H1 (cell line): ENCODE data around the gene GSTA3. TPM values are rescaled to one million over a fixed set of nuclear protein-coding genes. Genes with fewer than 3 reads are reported as not detected.
"Not testable (repeated sequence)": the region's sequence is repeated elsewhere in the genome, so short reads cannot be mapped to it uniquely, and the experiment has no call there.

Source experiments
- CTCF ChIA-PET: fragments of 300-600 bp; sonication (Branson Sonifier 250); formaldehyde crosslinking; loops from one replicate; lab custom pipeline; 2021; ENCODE audit not compliant: partially characterized antibody; lab: Charles Lee
- POLR2A ChIA-PET: fragments of 300-600 bp; sonication (Branson Sonifier 250); formaldehyde crosslinking; loops from one replicate; lab custom pipeline; 2021; ENCODE audit warnings: inconsistent platforms; ENCODE audit not compliant: partially characterized antibody; lab: Charles Lee
- DNase-seq, 2 experiments: peaks; one replicate each; pipeline versions ENCODE4 v3.0.0 to v3.0.0-alpha.2; 2010 to 2022; ENCODE audit warnings: low spot score in 2 of 2, low read depth in 1 of 2, mixed read lengths in 1 of 2
- FAIRE-seq: peaks from 2 replicates; lab custom pipeline; 2011; peaks lifted over from hg19 to GRCh38; lab: Jason Lieb, UNC
- H2AFZ ChIP-seq: 2 replicates; pipeline ENCODE4 v1.8.1; 2012; ENCODE audit warnings: low read length, inconsistent platforms
- H2AK5ac ChIP-seq: 2 replicates; pipeline ENCODE4 v1.6.1; 2013; ENCODE audit warnings: low read depth, low read length
- H2BK120ac ChIP-seq: replicated peaks from 2 replicates; pipeline ENCODE3; 2013; ENCODE audit warnings: low read depth, low read length, inconsistent platforms
- H2BK12ac ChIP-seq: 2 replicates; pipeline ENCODE4 v1.6.1; 2013; ENCODE audit warnings: low read depth, low read length
- H2BK15ac ChIP-seq: 2 replicates; pipeline ENCODE4 v1.6.1; 2013; ENCODE audit warnings: low read length
- H2BK20ac ChIP-seq: 2 replicates; pipeline ENCODE4 v1.6.1; 2013; ENCODE audit warnings: low read length
- H2BK5ac ChIP-seq: 2 replicates; pipeline ENCODE4 v1.6.1; 2013; ENCODE audit warnings: low read depth, low read length
- H3K14ac ChIP-seq: 2 replicates; pipeline ENCODE4 v1.6.1; 2013; ENCODE audit warnings: inconsistent platforms; ENCODE audit not compliant: insufficient read length
- H3K18ac ChIP-seq: 2 replicates; pipeline ENCODE4 v1.6.1; 2013; ENCODE audit warnings: low read length; ENCODE audit errors: extremely low read depth
- H3K23ac ChIP-seq: 2 replicates; pipeline ENCODE4 v1.6.1; 2013; ENCODE audit warnings: inconsistent platforms; ENCODE audit not compliant: insufficient read length
- H3K23me2 ChIP-seq: 2 replicates; pipeline ENCODE4 v1.6.1; 2013; ENCODE audit warnings: low read depth, low read length
- H3K27ac ChIP-seq: 2 replicates; pipeline ENCODE4 v1.6.1; 2011; ENCODE audit warnings: low read depth, low read length, inconsistent platforms
- H3K27me3 ChIP-seq, 4 experiments: replicated peaks in 1 of 4; 1 replicate in 1 of 4; 2 replicates in 3 of 4; pipeline versions ENCODE4 v1.6.1 to v1.8.1; 2011 to 2013; ENCODE audit warnings: low read length in 3 of 4, mild to moderate bottlenecking in 3 of 4, inconsistent platforms in 2 of 4, mixed read lengths in 2 of 4, moderate library complexity in 1 of 4; ENCODE audit not compliant: control insufficient read depth in 3 of 4, insufficient read depth in 3 of 4; ENCODE audit errors: extremely low read depth in 1 of 4
- H3K36me3 ChIP-seq, 4 experiments: 2 replicates each; pipeline versions ENCODE4 v1.6.1 to v1.8.1; 2011 to 2013; ENCODE audit warnings: mild to moderate bottlenecking in 4 of 4, low read length in 3 of 4, moderate library complexity in 2 of 4, control low read depth in 1 of 4, inconsistent platforms in 1 of 4; ENCODE audit not compliant: insufficient read depth in 4 of 4, control insufficient read depth in 2 of 4
- H3K4ac ChIP-seq: replicated peaks from 2 replicates; pipeline ENCODE3; 2013; ENCODE audit warnings: low read length, low read depth, mixed read lengths, inconsistent platforms; ENCODE audit not compliant: insufficient read length
- H3K4me1 ChIP-seq, 4 experiments: replicated peaks in 1 of 4; 1 replicate in 1 of 4; 2 replicates in 3 of 4; pipeline versions ENCODE4 v1.6.1 to v1.8.1; 2011 to 2013; ENCODE audit warnings: low read length in 3 of 4, inconsistent platforms in 2 of 4, mixed read lengths in 1 of 4; ENCODE audit not compliant: insufficient read depth in 4 of 4, control insufficient read depth in 3 of 4
- H3K4me2 ChIP-seq, 2 experiments: 2 replicates each; pipeline versions ENCODE4 v1.6.1 to v1.8.1; 2011 to 2013; ENCODE audit warnings: low read depth in 2 of 2, low read length in 2 of 2, control low read depth in 1 of 2, inconsistent platforms in 1 of 2, mild to moderate bottlenecking in 1 of 2; ENCODE audit not compliant: insufficient read depth in 1 of 2
- H3K4me3 ChIP-seq, 4 experiments: fragments of 200-600, 300-600 bp in 1 of 4; sonication (generic), shearing (Covaris generic), sonication (Bioruptor Twin) in 1 of 4; 2 replicates each; pipeline versions ENCODE4 v1.5.1 to v1.8.1; 2011 to 2016; ENCODE audit warnings: low read length in 4 of 4, low read depth in 3 of 4, control low read depth in 2 of 4, inconsistent platforms in 2 of 4, mild to moderate bottlenecking in 2 of 4, mixed read lengths in 1 of 4, moderate library complexity in 1 of 4; ENCODE audit not compliant: insufficient read depth in 2 of 4; ENCODE audit errors: extremely low read depth in 1 of 4
- H3K56ac ChIP-seq: replicated peaks from 2 replicates; pipeline ENCODE3; 2013; ENCODE audit warnings: low read depth, mild to moderate bottlenecking, mixed read lengths, low read length, inconsistent platforms; ENCODE audit not compliant: insufficient read length
- H3K79me1 ChIP-seq: 2 replicates; pipeline ENCODE4 v1.6.1; 2013; ENCODE audit warnings: low read depth, low read length, control low read depth
- H3K79me2 ChIP-seq, 2 experiments: 2 replicates each; pipeline versions ENCODE4 v1.6.1 to v1.8.1; 2012 to 2013; ENCODE audit warnings: low read length in 2 of 2, mild to moderate bottlenecking in 2 of 2, inconsistent platforms in 1 of 2; ENCODE audit not compliant: insufficient read depth in 2 of 2, control insufficient read depth in 1 of 2
- H3K9ac ChIP-seq, 4 experiments: replicated peaks in 1 of 4; 1 replicate in 1 of 4; 2 replicates in 3 of 4; pipeline versions ENCODE4 v1.6.1 to v1.8.1; 2011 to 2013; ENCODE audit warnings: low read depth in 3 of 4, low read length in 3 of 4, control low read depth in 2 of 4, mild to moderate bottlenecking in 2 of 4, moderate library complexity in 2 of 4, inconsistent platforms in 1 of 4; ENCODE audit errors: extremely low read depth in 1 of 4
- H3K9me3 ChIP-seq, 2 experiments: 2 replicates each; pipeline versions ENCODE4 v1.6.1 to v1.8.1; 2012 to 2013; ENCODE audit warnings: mild to moderate bottlenecking in 2 of 2, moderate library complexity in 2 of 2, control low read depth in 1 of 2, inconsistent platforms in 1 of 2, low read depth in 1 of 2, low read length in 1 of 2, mixed read lengths in 1 of 2; ENCODE audit not compliant: insufficient read depth in 2 of 2
- H4K20me1 ChIP-seq, 2 experiments: replicated peaks in 1 of 2; 2 replicates each; pipeline versions ENCODE3 to v1.8.1; 2011 to 2013; ENCODE audit warnings: inconsistent platforms in 2 of 2, low read length in 2 of 2, mild to moderate bottlenecking in 1 of 2; ENCODE audit not compliant: insufficient read depth in 2 of 2, control insufficient read depth in 1 of 2
- H4K5ac ChIP-seq: 2 replicates; pipeline ENCODE4 v1.6.1; 2013; ENCODE audit warnings: low read length, low read depth, mixed read lengths, inconsistent platforms; ENCODE audit not compliant: insufficient read length
- H4K8ac ChIP-seq: 2 replicates; pipeline ENCODE4 v1.8.0; 2013; ENCODE audit warnings: mild to moderate bottlenecking, moderate library complexity, low read length, inconsistent platforms; ENCODE audit not compliant: insufficient read depth; ENCODE audit errors: extremely low read depth
- H4K91ac ChIP-seq: replicated peaks from 2 replicates; pipeline ENCODE3; 2013; ENCODE audit warnings: low read length, mixed read lengths, inconsistent platforms; ENCODE audit not compliant: insufficient read length
- WGBS, 2 experiments: shearing (Covaris generic) in 1 of 2; methylation state at CpG; one replicate each; pipeline versions ENCODE4 v1.1.6 to v1.1.7; 2013 to 2015; ENCODE audit warnings: low lambda C conversion rate in 2 of 2, mixed read lengths in 2 of 2, inconsistent platforms in 1 of 2, low coverage in 1 of 2, missing lambda C conversion rate in 1 of 2; ENCODE audit not compliant: insufficient replicate concordance in 2 of 2, insufficient coverage in 1 of 2, insufficient read length in 1 of 2; ENCODE audit errors: extremely low coverage in 1 of 2, missing lambda C conversion rate in 1 of 2; 5-methylcytosine and 5-hydroxymethylcytosine counted together
- polyA plus RNA-seq, 7 experiments: library from polyadenylated mRNA; depleted of rRNA in 3 of 7; stranded (reverse) in 5 of 7; unstranded in 2 of 7; fragments of >200 nt in 5 of 7; fragments of 200-250 nt in 2 of 7; gene quantifications; 1 replicate in 5 of 7; 2 replicates in 1 of 7; 4 replicates in 1 of 7; pipeline versions ENCODE4 v1.2.1 to v1.2.3, GENCODE V29; 2011 to 2013; ENCODE audit warnings: missing spikeins in 2 of 7, mixed read lengths in 2 of 7
- total RNA-seq: library from RNA; stranded (reverse); fragmentation: NEBNext Ultra II Directional; extraction: Animal tissue kit (Norgen Biotek cat#: 25700); gene quantifications from 2 replicates; pipeline ENCODE4 v1.2.1, GENCODE V29; 2021

GSTA3 gene
- total and polyA plus RNA-seq, 2 of the 8 experiments (the other 6 are each of a cell fraction or from before 2014, with no cell fraction given), result not detected

GRCh38 chr6:52918771-52919170 lies 9.3 kb upstream of the GSTA3 start:
- H3K9me3 ChIP-seq, H3K23ac ChIP-seq, H3K4ac ChIP-seq, H2BK120ac ChIP-seq, H2AFZ ChIP-seq, H4K91ac ChIP-seq, H4K5ac ChIP-seq, H3K79me2 ChIP-seq, H2AK5ac ChIP-seq, H4K8ac ChIP-seq, DNase-seq, H3K36me3 ChIP-seq, FAIRE-seq, POLR2A ChIA-PET, H3K18ac ChIP-seq, CTCF ChIA-PET, H3K27ac ChIP-seq, H3K79me1 ChIP-seq, H3K4me2 ChIP-seq, H3K4me1 ChIP-seq, H4K20me1 ChIP-seq, H2BK12ac ChIP-seq, H3K56ac ChIP-seq, H3K4me3 ChIP-seq, H3K14ac ChIP-seq, H2BK5ac ChIP-seq, H3K23me2 ChIP-seq, H3K27me3 ChIP-seq, H2BK20ac ChIP-seq, H2BK15ac ChIP-seq, H3K9ac ChIP-seq: not testable (repeated sequence)
- 78% methylated on average over 1 of the region's 1 CpG; no CpG with 5 or more reads in 1 of the 2 experiments for whole genome bisulfite sequencing, 2 experiments

- H4K5ac ChIP-seq, H3K79me2 ChIP-seq, DNase-seq, H3K23ac ChIP-seq, H3K4me3 ChIP-seq, H3K4me1 ChIP-seq, H2AFZ ChIP-seq, H3K9ac ChIP-seq, H3K56ac ChIP-seq, H4K8ac ChIP-seq, H2AK5ac ChIP-seq, H3K36me3 ChIP-seq, H3K79me1 ChIP-seq, H4K20me1 ChIP-seq, FAIRE-seq, H3K18ac ChIP-seq, H2BK12ac ChIP-seq, H3K27ac ChIP-seq, H3K23me2 ChIP-seq, CTCF ChIA-PET, H3K14ac ChIP-seq, H2BK5ac ChIP-seq, H2BK15ac ChIP-seq, POLR2A ChIA-PET, H3K4ac ChIP-seq, H4K91ac ChIP-seq, H3K9me3 ChIP-seq, H2BK120ac ChIP-seq, H2BK20ac ChIP-seq, H3K4me2 ChIP-seq, H3K27me3 ChIP-seq: not testable (repeated sequence)
- WGBS, 2 experiments, result 94% methylated on average over 9 of the region's 9 CpGs; no CpG with 5 or more reads in 1 of the 2 experiments
These were observed 8.7 kb upstream of the GSTA3 start for GRCh38 chr6:52918027-52918686.
